COLO829 (cell line): ENCODE results near the gene KIAA1217.
"Not testable (repeated sequence)": the region's sequence is repeated elsewhere in the genome, so short reads cannot be mapped to it uniquely, and the experiment has no call there.

Experiments used
- DNase-seq: peaks from one replicate; pipeline ENCODE4 v3.0.0; 2012; ENCODE audit warnings: low spot score

The KIAA1217 gene

GRCh38 chr10:24440817-24441797 lies 232.2 kb downstream of the KIAA1217 start:
- DNase-seq, result no peak

- DNase-seq, result no peak
These were observed 233.3 kb downstream of the KIAA1217 start for GRCh38 chr10:24442234-24442633.

- DNase-seq, result not testable (repeated sequence)
These were observed 233.8 kb downstream of the KIAA1217 start for GRCh38 chr10:24442641-24443174.

GRCh38 chr10:24444337-24444736 lies 235.4 kb downstream of the KIAA1217 start:
- no peak for DNase-seq

- DNase-seq, result not testable (repeated sequence)
These were observed 237.0 kb downstream of the KIAA1217 start for GRCh38 chr10:24445958-24446357.

GRCh38 chr10:24446739-24447138 lies 237.8 kb downstream of the KIAA1217 start:
- DNase-seq, result peak; percentile 16

- no peak for DNase-seq
These were observed 239.5 kb downstream of the KIAA1217 start for GRCh38 chr10:24448351-24448999.

- DNase-seq, result no peak
These were observed 240.4 kb downstream of the KIAA1217 start for GRCh38 chr10:24449321-24449740.

- no peak for DNase-seq
These were observed 240.9 kb downstream of the KIAA1217 start for GRCh38 chr10:24449769-24450310.

- DNase-seq, result no peak
These were observed 242.4 kb downstream of the KIAA1217 start for GRCh38 chr10:24451325-24451820.

GRCh38 chr10:24452030-24452429 lies 243.1 kb downstream of the KIAA1217 start:
- DNase-seq, result no peak

- DNase-seq, result no peak
These were observed 244.5 kb downstream of the KIAA1217 start for GRCh38 chr10:24453404-24453830.

- DNase-seq, result no peak
These were observed 245.0 kb downstream of the KIAA1217 start for GRCh38 chr10:24453973-24454372.

GRCh38 chr10:24455447-24455846 lies 246.5 kb downstream of the KIAA1217 start:
- DNase-seq, result no peak

- no peak for DNase-seq
These were observed 247.4 kb downstream of the KIAA1217 start for GRCh38 chr10:24456322-24456721.

GRCh38 chr10:24457661-24458318 lies 248.9 kb downstream of the KIAA1217 start:
- DNase-seq, result no peak

GRCh38 chr10:24459836-24460235 lies 250.9 kb downstream of the KIAA1217 start:
- DNase-seq, result no peak

GRCh38 chr10:24462291-24462813 lies 253.4 kb downstream of the KIAA1217 start:
- no peak for DNase-seq

- DNase-seq, result no peak
These were observed 254.1 kb downstream of the KIAA1217 start for GRCh38 chr10:24462889-24463552.

- no peak for DNase-seq
These were observed 254.9 kb downstream of the KIAA1217 start for GRCh38 chr10:24463611-24464426.
